ENCODE measurements around the gene GNAT3.

DNA sequence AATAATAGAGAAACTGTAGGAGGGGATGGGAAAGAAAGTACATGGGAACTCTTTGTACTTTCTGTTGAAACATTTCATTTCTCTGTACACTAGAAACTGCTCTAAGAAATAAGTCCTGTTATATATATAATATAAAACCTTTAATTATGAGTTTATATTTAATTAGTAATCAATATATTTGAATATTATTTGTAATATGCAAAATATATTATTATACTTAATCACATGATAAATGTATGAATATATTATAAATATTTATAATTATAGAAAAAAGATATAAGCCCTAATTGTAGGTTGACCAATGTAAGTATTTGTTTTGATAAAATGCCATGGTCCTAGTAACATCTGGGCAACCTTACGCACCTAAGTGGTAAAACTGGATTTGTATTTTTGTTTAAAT is 51.0 kb downstream of the GNAT3 start:
- TF ChIP-seq ZNF747 (tag by site-specific recombination; IDR thresholded peaks at IDR 0.05) (no peak), CTCF (tag by site-specific recombination; IDR thresholded peaks at IDR 0.05) (no peak), ZNF132 (tag by site-specific recombination; IDR thresholded peaks at IDR 0.05; ENCODE audit: borderline replicate concordance) (no peak), ZNF274 (IDR thresholded peaks at IDR 0.05; ENCODE audit: low read length) (no peak), ZNF274 (tag by site-specific recombination; IDR thresholded peaks at IDR 0.05; ENCODE audit: borderline replicate concordance) (no peak), ZNF561 (tag by site-specific recombination; IDR thresholded peaks at IDR 0.05; ENCODE audit: borderline replicate concordance) (no peak), REST (tag by site-specific recombination; IDR thresholded peaks at IDR 0.05) (no peak), SP2 (tag by site-specific recombination; IDR thresholded peaks at IDR 0.05) (no peak), ZBTB48 (tag by site-specific recombination; IDR thresholded peaks at IDR 0.05) (no peak), EGR2 (tag by site-specific recombination; IDR thresholded peaks at IDR 0.05; ENCODE audit: low read depth) (no peak)
